ENCODE results near the gene ARMH3.

- TF ChIP-seq CTCF (conservative IDR thresholded peaks at IDR 0.05; ENCODE audit: low read depth, low read length) (no peak), EZH2phosphoT487 (IDR thresholded peaks at IDR 0.05; ENCODE audit: borderline replicate concordance, low read length) (no peak)
Measured at GRCh38 chr10:102003541-102003940, 52.4 kb downstream of the ARMH3 start.

Data from PC-3 (cell line).